Spleen (tissue), 11 donors: ENCODE data around the gene ERMP1. TPM values are rescaled to one million over a fixed set of nuclear protein-coding genes. Genes with fewer than 3 reads are reported as not detected.

Experiments used
- DNase-seq: peaks from one replicate; pipeline ENCODE4 v3.0.0-alpha.2; 2020
- H3K27ac ChIP-seq, 8 donors: fragments of 200-600 bp; sonication (generic) in 7 of 8; 1 replicate in 4 of 8; 2 replicates in 4 of 8; pipeline versions ENCODE4 v1.5.0 to v1.8.0; 2016 to 2021; ENCODE audit warnings: inconsistent platforms in 4 of 8, mild to moderate bottlenecking in 4 of 8, moderate library complexity in 1 of 8
- H3K27me3 ChIP-seq, 7 donors: fragments of 200-600 bp; sonication (generic) in 6 of 7; replicated peaks in 1 of 7; 1 replicate in 4 of 7; 2 replicates in 3 of 7; pipeline versions ENCODE4 v1.5.0 to v1.8.0; 2016 to 2021; ENCODE audit warnings: inconsistent platforms in 3 of 7, mild to moderate bottlenecking in 1 of 7
- H3K36me3 ChIP-seq, 6 donors: fragments of 200-600 bp; sonication (generic) in 5 of 6; 1 replicate in 4 of 6; 2 replicates in 2 of 6; pipeline versions ENCODE4 v1.5.0 to v1.8.0; 2016 to 2021; ENCODE audit warnings: inconsistent platforms in 2 of 6
- H3K4me1 ChIP-seq, 6 donors: fragments of 200-600 bp; sonication (generic) in 5 of 6; 1 replicate in 3 of 6; 2 replicates in 3 of 6; pipeline versions ENCODE4 v1.5.0 to v1.8.0; 2016 to 2021; ENCODE audit warnings: inconsistent platforms in 3 of 6
- H3K4me3 ChIP-seq, 8 donors: fragments of 200-600 bp; sonication (generic) in 7 of 8; 1 replicate in 4 of 8; 2 replicates in 4 of 8; pipeline versions ENCODE4 v1.5.0 to v1.8.0; 2016 to 2021; ENCODE audit warnings: inconsistent platforms in 4 of 8, mild to moderate bottlenecking in 4 of 8, moderate library complexity in 2 of 8
- H3K9me3 ChIP-seq, 8 donors: fragments of 200-600 bp; sonication (generic) in 7 of 8; 1 replicate in 4 of 8; 2 replicates in 4 of 8; pipeline versions ENCODE4 v1.5.0 to v1.8.0; 2016 to 2021; ENCODE audit warnings: inconsistent platforms in 4 of 8
- CTCF ChIP-seq, 11 experiments: fragments of 200-600 bp in 7 of 11; fragments of 450-650 bp in 4 of 11; sonication (generic) in 4 of 11; IDR thresholded peaks in 8 of 11; conservative IDR thresholded peaks in 3 of 11; 1 replicate in 7 of 11; 2 replicates in 4 of 11; pipeline versions ENCODE4 v1.4.0 to v1.8.0; 2016 to 2021; ENCODE audit warnings: antibody characterized with exemption in 11 of 11, inconsistent platforms in 4 of 11, mild to moderate bottlenecking in 1 of 11
- POLR2A ChIP-seq, 3 donors: fragments of 450-650 bp; IDR thresholded peaks; one replicate each; pipeline ENCODE4 v1.5.1; 2017; ENCODE audit warnings: antibody characterized with exemption in 3 of 3, mild to moderate bottlenecking in 1 of 3
- POLR2AphosphoS5 ChIP-seq, 3 donors: sonication (generic); formaldehyde crosslinking; IDR thresholded peaks; one replicate each; pipeline ENCODE4 v1.5.1; 2017; ENCODE audit warnings: antibody characterized with exemption in 3 of 3
- WGBS, 5 donors: extraction: QIAGEN DNeasy Blood & Tissue Kit in 3 of 5; methylation state at CpG; one replicate each; pipeline versions ENCODE4 v1.1.5 to v1.1.7; 2013 to 2018; 5-methylcytosine and 5-hydroxymethylcytosine counted together
- intact Hi-C: fragments of 100-400 bp; cut with DNase I; formaldehyde crosslinking; loops from one replicate; pipeline ENCODE4 v1.15.0; 2023; ENCODE audit warnings: low total_unique reads
- polyA plus RNA-seq, 3 donors: library from polyadenylated mRNA; stranded (reverse); fragments of 200-250 nt; gene quantifications; one replicate each; pipeline ENCODE4 v1.2.1, GENCODE V29; 2013
- total RNA-seq, 7 donors: library from RNA; depleted of rRNA in 3 of 7; stranded (reverse); fragments of >200 nt in 3 of 7; fragmentation: NEBNext Ultra II Directional in 4 of 7; extraction: Animal tissue kit (Norgen Biotek cat#: 25700) in 4 of 7; gene quantifications; one replicate each; pipeline versions ENCODE4 v1.1.0 to v1.2.1, GENCODE V29; 2016 to 2021
- donor health status: healthy with polysubstance abuse.
- donor health status: DM: no; HTN: no; CAD: no; lungs with moderate emphysema.
- donor health status: DM: no; HTN: no; CAD: no.
- donor health status: Bipolar disorder and iron deficiency.
- donor health status: healthy.
- donor health status: DM: no; HTN: no; CAD: no.
- donor health status: DM: yes; HTN: yes; CAD: no.

Gene ERMP1
- total and polyA plus RNA-seq, 10 donors, result 1.9 to 15.5 (median 12.8) TPM

- TF ChIP-seq POLR2AphosphoS5 (IDR thresholded peaks at IDR 0.05) (no peak), POLR2A (IDR thresholded peaks at IDR 0.05) (no peak), CTCF (IDR thresholded peaks at IDR 0.05 in 8 of 11, conservative IDR thresholded peaks at IDR 0.05 in 3 of 11) (no peak)
- Histone ChIP-seq H3K9me3 (no peaks in the 10 kb centered on the region), H3K27me3 (no peaks in the 10 kb centered on the region), H3K4me3 (no peak overlapping the region), H3K27ac (no peak overlapping the region), H3K4me1 (no peaks in the 10 kb centered on the region), H3K36me3 (peaks cover 0 to 11% (median 0%) of the 10 kb centered on the region in 6 donors)
- no peak for DNase-seq
- intact Hi-C loops, result no loop called here
- 74 to 91% (median 88%) methylated on average over 4 of the region's 4 CpGs for WGBS, 5 donors
Observed at GRCh38 chr9:5864446-5864845, 31.5 kb upstream of the ERMP1 start.

- no peak overlapping the region for H3K4me3 ChIP-seq
- WGBS, 5 donors, result 60 to 78% (median 73%) methylated on average over 2 of the region's 2 CpGs
- H3K27me3 ChIP-seq, result no peaks in the 10 kb centered on the region
- H3K27ac ChIP-seq, result no peak overlapping the region
- TF ChIP-seq CTCF (IDR thresholded peaks at IDR 0.05 in 8 of 11, conservative IDR thresholded peaks at IDR 0.05 in 3 of 11) (no peak), POLR2AphosphoS5 (IDR thresholded peaks at IDR 0.05) (no peak), POLR2A (IDR thresholded peaks at IDR 0.05) (no peak)
- peaks cover 0 to 11% (median 0%) of the 10 kb centered on the region in 6 donors for H3K36me3 ChIP-seq
- no peaks in the 10 kb centered on the region for H3K4me1 ChIP-seq
- no peak for DNase-seq
- intact Hi-C loops, result no loop called here
- no peaks in the 10 kb centered on the region for H3K9me3 ChIP-seq
Observed at GRCh38 chr9:5863092-5863746, 30.3 kb upstream of the ERMP1 start.

- 49 to 65% (median 56%) methylated on average over 3 of the region's 3 CpGs for WGBS, 5 donors
- no peaks in the 10 kb centered on the region for H3K4me1 ChIP-seq
- peaks cover 0 to 3% (median 0%) of the 10 kb centered on the region in 8 donors for H3K9me3 ChIP-seq
- no peak for TF ChIP-seq CTCF (IDR thresholded peaks at IDR 0.05 in 8 of 11, conservative IDR thresholded peaks at IDR 0.05 in 3 of 11)
- no peak for TF ChIP-seq POLR2AphosphoS5 (IDR thresholded peaks at IDR 0.05)
- TF ChIP-seq POLR2A (IDR thresholded peaks at IDR 0.05), result no peak
- no peak overlapping the region for H3K4me3 ChIP-seq
- DNase-seq, result no peak
- no peaks in the 10 kb centered on the region for H3K27me3 ChIP-seq
- no peak overlapping the region for H3K27ac ChIP-seq
- intact Hi-C loops, result no loop called here
- peaks cover 0 to 11% (median 0%) of the 10 kb centered on the region in 6 donors for H3K36me3 ChIP-seq
Observed at GRCh38 chr9:5858833-5859232, 25.9 kb upstream of the ERMP1 start.

- H3K9me3 ChIP-seq, result peaks cover 0 to 5% (median 0%) of the 10 kb centered on the region in 8 donors
- peaks cover 0 to 11% (median 0%) of the 10 kb centered on the region in 6 donors for H3K36me3 ChIP-seq
- no peak overlapping the region for H3K27ac ChIP-seq
- no peaks in the 10 kb centered on the region for H3K27me3 ChIP-seq
- no peaks in the 10 kb centered on the region for H3K4me1 ChIP-seq
- TF ChIP-seq CTCF (IDR thresholded peaks at IDR 0.05 in 8 of 11, conservative IDR thresholded peaks at IDR 0.05 in 3 of 11) (no peak), POLR2AphosphoS5 (IDR thresholded peaks at IDR 0.05) (no peak), POLR2A (IDR thresholded peaks at IDR 0.05) (no peak)
- H3K4me3 ChIP-seq, result no peak overlapping the region
- DNase-seq, result no peak
- intact Hi-C loops, result no loop called here
Observed at GRCh38 chr9:5857928-5858327, 25.0 kb upstream of the ERMP1 start.
